ENCODE results near the gene CNTNAP1.

GRCh38 chr17:42677921-42678781 lies 4.2 kb upstream of the CNTNAP1 start:
- TF ChIP-seq, protein P1, sequence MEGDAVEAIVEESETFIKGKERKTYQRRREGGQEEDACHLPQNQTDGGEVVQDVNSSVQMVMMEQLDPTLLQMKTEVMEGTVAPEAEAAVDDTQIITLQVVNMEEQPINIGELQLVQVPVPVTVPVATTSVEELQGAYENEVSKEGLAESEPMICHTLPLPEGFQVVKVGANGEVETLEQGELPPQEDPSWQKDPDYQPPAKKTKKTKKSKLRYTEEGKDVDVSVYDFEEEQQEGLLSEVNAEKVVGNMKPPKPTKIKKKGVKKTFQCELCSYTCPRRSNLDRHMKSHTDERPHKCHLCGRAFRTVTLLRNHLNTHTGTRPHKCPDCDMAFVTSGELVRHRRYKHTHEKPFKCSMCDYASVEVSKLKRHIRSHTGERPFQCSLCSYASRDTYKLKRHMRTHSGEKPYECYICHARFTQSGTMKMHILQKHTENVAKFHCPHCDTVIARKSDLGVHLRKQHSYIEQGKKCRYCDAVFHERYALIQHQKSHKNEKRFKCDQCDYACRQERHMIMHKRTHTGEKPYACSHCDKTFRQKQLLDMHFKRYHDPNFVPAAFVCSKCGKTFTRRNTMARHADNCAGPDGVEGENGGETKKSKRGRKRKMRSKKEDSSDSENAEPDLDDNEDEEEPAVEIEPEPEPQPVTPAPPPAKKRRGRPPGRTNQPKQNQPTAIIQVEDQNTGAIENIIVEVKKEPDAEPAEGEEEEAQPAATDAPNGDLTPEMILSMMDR (IDR thresholded peaks at IDR 0.05): peak in 1 of 12 donors; percentile 12
- TF ChIP-seq POLR2A (IDR thresholded peaks at IDR 0.05): peak in 1 of 2 donors; percentile 32
